Left lung (tissue), 10 donors: ENCODE measurements around the gene PGAM2. TPM values are rescaled to one million over a fixed set of nuclear protein-coding genes. Genes with fewer than 3 reads are reported as not detected.
A peak's percentile ranks its signal among the peaks of the same experiment; 100 is the strongest.

Experiments
- ATAC-seq: fragments of 200-7000 bp; cut with Tn5 transposase; one replicate; pipeline ENCODE4 v1.9.1; 2020; ENCODE audit warnings: moderate library complexity
- DNase-seq, 4 donors: peaks; one replicate each; pipeline ENCODE4 v3.0.0-alpha.2; 2013 to 2020
- H3K27ac ChIP-seq, 2 donors: fragments of 200-600 bp; sonication (generic) in 1 of 2; one replicate each; pipeline versions ENCODE4 v1.5.0 to v1.8.0; 2020 to 2021
- H3K27me3 ChIP-seq, 2 donors: fragments of 200-600 bp; sonication (generic) in 1 of 2; one replicate each; pipeline versions ENCODE4 v1.5.0 to v1.8.0; 2020 to 2021
- H3K36me3 ChIP-seq, 2 donors: fragments of 200-600 bp; sonication (generic) in 1 of 2; one replicate each; pipeline versions ENCODE4 v1.5.0 to v1.8.0; 2020 to 2021
- H3K4me1 ChIP-seq, 2 donors: fragments of 200-600 bp; one replicate each; pipeline ENCODE4 v1.8.0; 2021
- H3K4me3 ChIP-seq, 2 donors: fragments of 200-600 bp; sonication (generic) in 1 of 2; one replicate each; pipeline versions ENCODE4 v1.5.0 to v1.8.0; 2020 to 2021; ENCODE audit warnings: mild to moderate bottlenecking in 1 of 2
- H3K9me3 ChIP-seq, 2 donors: fragments of 200-600 bp; sonication (generic) in 1 of 2; one replicate each; pipeline versions ENCODE4 v1.5.0 to v1.8.0; 2020 to 2021
- intact Hi-C, 2 donors: fragments of 100-400 bp; cut with DNase I; formaldehyde crosslinking; loops; one replicate each; pipeline versions ENCODE4 v1.11.2 to v1.14.2; 2022
- polyA plus RNA-seq, 6 donors: library from polyadenylated mRNA; unstranded; fragments of 120-200 nt; gene quantifications; one replicate each; pipeline ENCODE4 v1.2.1, GENCODE V29; 2013; ENCODE audit not compliant: insufficient read length in 6 of 6
- total RNA-seq, 2 donors: library from RNA; stranded (reverse); fragmentation: NEBNext Ultra II Directional; extraction: Animal tissue kit (Norgen Biotek cat#: 25700); gene quantifications; one replicate each; pipeline ENCODE4 v1.2.1, GENCODE V29; 2021
- TF ChIP-seq, protein P1 (sequence below), 2 donors: fragments of 200-600 bp; sonication (generic) in 1 of 2; IDR thresholded peaks; one replicate each; pipeline versions ENCODE4 v1.5.0 to v1.8.0; 2021; ENCODE audit warnings: antibody characterized with exemption in 2 of 2
- donor health status: DM: no; HTN: yes; CAD: no.
- donor health status: DM: no; HTN: no; CAD: no.

Gene PGAM2
- total and polyA plus RNA-seq, 8 donors, result 0.24 to 0.79 (median 0.52) TPM; not detected in 2

DNA sequence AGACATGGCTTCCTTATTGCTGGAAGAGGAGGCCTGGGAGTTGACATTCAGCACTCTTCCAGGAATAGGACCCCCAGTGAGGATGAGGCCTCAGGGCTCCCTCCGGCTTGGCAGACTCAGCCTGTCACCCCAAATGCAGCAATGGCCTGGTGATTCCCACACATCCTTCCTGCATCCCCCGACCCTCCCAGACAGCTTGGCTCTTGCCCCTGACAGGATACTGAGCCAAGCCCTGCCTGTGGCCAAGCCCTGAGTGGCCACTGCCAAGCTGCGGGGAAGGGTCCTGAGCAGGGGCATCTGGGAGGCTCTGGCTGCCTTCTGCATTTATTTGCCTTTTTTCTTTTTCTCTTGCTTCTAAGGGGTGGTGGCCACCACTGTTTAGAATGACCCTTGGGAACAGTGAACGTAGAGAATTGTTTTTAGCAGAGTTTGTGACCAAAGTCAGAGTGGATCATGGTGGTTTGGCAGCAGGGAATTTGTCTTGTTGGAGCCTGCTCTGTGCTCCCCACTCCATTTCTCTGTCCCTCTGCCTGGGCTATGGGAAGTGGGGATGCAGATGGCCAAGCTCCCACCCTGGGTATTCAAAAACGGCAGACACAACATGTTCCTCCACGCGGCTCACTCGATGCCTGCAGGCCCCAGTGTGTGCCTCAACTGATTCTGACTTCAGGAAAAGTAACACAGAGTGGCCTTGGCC is 4.3 kb downstream of the PGAM2 start:
- peaks cover 0 to 70% of the 10 kb centered on the region in 2 donors for H3K36me3 ChIP-seq
- TF ChIP-seq, protein P1, sequence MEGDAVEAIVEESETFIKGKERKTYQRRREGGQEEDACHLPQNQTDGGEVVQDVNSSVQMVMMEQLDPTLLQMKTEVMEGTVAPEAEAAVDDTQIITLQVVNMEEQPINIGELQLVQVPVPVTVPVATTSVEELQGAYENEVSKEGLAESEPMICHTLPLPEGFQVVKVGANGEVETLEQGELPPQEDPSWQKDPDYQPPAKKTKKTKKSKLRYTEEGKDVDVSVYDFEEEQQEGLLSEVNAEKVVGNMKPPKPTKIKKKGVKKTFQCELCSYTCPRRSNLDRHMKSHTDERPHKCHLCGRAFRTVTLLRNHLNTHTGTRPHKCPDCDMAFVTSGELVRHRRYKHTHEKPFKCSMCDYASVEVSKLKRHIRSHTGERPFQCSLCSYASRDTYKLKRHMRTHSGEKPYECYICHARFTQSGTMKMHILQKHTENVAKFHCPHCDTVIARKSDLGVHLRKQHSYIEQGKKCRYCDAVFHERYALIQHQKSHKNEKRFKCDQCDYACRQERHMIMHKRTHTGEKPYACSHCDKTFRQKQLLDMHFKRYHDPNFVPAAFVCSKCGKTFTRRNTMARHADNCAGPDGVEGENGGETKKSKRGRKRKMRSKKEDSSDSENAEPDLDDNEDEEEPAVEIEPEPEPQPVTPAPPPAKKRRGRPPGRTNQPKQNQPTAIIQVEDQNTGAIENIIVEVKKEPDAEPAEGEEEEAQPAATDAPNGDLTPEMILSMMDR (IDR thresholded peaks at IDR 0.05), result no peak
- no peak for ATAC-seq
- no peaks in the 10 kb centered on the region for H3K9me3 ChIP-seq
- peaks cover 0 to 9% of the 10 kb centered on the region in 2 donors for H3K4me1 ChIP-seq
- intact Hi-C loops, result no loop called here
- DNase-seq, result peak in 2 of 4 donors; percentile 13 to 37
- no peaks in the 10 kb centered on the region for H3K27me3 ChIP-seq
- H3K27ac ChIP-seq, result no peak overlapping the region
- H3K4me3 ChIP-seq, result no peak overlapping the region

DNA sequence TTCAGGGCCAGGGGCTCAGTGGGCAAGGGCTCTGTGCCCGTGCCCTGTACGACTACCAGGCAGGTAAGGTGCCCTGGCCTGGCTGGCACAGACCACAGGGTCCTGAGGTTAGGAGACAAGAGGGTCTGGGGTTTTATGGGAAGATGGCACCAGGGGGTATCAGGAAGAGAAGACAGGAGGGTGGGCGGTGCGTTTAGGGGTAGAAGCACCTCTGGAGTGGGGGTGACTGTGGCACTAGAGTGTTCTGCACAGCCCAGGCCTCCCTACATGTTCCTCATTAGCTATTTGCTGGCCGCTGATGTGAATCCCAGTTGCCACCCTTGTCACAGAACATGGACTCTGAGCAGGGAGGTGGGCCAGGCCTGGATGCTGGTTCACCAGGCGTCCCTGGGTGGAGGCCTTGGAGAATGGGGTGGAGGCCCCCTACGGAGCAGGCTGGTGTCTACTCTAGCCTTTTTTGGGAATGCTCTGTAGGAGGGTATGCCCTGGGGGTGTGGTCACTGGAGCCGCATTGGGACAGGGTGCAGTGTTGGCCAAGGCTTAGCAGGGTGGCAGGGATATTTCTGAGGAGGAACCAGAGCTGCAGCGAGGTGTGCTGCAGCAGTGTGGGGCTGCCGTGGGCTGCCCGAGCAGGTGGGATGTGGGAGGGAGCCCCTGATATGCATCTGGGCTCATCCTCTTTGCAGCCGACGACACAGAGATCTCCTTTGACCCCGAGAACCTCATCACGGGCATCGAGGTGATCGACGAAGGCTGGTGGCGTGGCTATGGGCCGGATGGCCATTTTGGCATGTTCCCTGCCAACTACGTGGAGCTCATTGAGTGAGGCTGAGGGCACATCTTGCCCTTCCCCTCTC is 5.0 kb downstream of the PGAM2 start:
- peak in 1 of 4 donors; percentile 24 for DNase-seq

DNA sequence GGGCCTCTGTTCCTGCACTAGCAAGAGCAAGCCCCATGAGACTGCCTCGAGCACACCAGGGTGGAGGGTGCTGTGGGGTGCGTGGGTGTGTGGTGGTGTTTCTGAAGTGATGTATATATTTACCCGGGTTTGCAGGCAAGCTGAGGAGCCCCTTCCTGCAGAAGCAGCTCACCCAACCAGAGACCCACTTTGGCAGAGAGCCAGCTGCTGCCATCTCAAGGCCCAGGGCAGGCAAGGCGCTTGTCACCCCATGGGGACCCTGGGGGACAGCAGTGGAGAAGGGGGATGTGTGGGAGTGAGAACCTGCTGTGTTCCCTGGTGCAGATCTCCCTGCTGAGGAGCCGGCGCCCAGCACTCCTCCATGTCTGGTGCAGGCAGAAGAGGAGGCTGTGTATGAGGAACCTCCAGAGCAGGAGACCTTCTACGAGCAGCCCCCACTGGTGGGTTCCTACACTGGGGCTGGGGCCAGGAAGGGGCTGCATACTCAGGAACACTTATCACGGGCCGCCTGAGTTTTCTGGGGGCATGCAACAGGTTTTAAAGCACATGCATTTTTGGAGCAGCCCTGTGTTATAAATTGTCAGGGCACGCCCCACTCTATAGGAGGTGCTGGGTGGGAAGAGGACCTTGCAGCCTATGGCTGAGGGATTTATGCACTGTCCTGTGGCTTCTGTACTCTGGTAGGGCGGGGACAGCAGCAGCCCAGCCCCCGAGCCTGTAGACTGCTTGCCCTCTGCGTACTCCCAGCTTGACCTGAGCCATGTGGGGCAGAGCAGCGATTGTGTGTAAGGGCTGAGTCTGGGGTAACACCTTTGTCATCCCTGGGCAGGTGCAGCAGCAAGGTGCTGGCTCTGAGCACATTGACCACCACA is 5.9 kb downstream of the PGAM2 start:
- DNase-seq (peak in 2 of 4 donors; percentile 27 to 45), ATAC-seq (no peak)
- Histone ChIP-seq H3K4me3 (no peak overlapping the region), H3K27ac (no peak overlapping the region), H3K36me3 (peaks cover 0 to 86% of the 10 kb centered on the region in 2 donors), H3K4me1 (no peaks in the 10 kb centered on the region), H3K9me3 (no peaks in the 10 kb centered on the region), H3K27me3 (no peaks in the 10 kb centered on the region)
- intact Hi-C loops, result no loop called here
- TF ChIP-seq, protein P1 (IDR thresholded peaks at IDR 0.05), result no peak

More for the DNA sequence above, 5.0 kb downstream of the PGAM2 start:
- intact Hi-C loops, result no loop called here
- Histone ChIP-seq H3K27me3 (no peaks in the 10 kb centered on the region), H3K4me1 (peaks cover 0 to 5% of the 10 kb centered on the region in 2 donors), H3K27ac (no peak overlapping the region), H3K9me3 (no peaks in the 10 kb centered on the region), H3K4me3 (no peak overlapping the region), H3K36me3 (peaks cover 0 to 78% of the 10 kb centered on the region in 2 donors)
- no peak for ATAC-seq
- TF ChIP-seq, protein P1 (IDR thresholded peaks at IDR 0.05), result no peak

DNA sequence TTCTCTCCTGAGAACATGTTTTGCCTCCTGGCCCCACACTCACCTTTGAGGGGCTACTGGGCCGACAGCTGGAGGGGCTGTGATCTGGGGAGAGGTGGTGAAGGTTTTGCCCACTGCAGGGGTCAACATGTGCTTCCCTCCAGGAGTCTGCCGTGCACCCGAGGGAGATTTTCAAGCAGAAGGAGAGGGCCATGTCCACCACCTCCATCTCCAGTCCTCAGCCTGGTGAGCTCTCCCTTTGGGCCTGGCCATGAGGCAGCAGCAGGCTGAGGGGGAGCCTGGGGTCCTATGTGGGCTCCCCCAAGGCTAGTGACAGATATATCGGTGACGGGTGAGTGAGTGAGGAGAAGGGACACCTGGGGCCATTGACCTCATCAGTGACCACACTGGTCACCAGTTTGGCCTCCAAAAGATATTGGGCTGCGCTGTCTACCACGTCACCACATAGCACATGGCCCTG is 6.6 kb downstream of the PGAM2 start:
- no peak overlapping the region for H3K4me3 ChIP-seq
- no peaks in the 10 kb centered on the region for H3K27me3 ChIP-seq
- no peaks in the 10 kb centered on the region for H3K9me3 ChIP-seq
- H3K4me1 ChIP-seq, result no peaks in the 10 kb centered on the region
- H3K27ac ChIP-seq, result no peak overlapping the region
- no peak for DNase-seq
- TF ChIP-seq, protein P1 (IDR thresholded peaks at IDR 0.05), result no peak
- peaks cover 0 to 93% of the 10 kb centered on the region in 2 donors for H3K36me3 ChIP-seq
- ATAC-seq, result no peak
- intact Hi-C loops, result no loop called here
